HG03139 (cell line): Measurements from ENCODE around the gene NIP7.

Experiments used
- ATAC-seq: cut with Tn5 transposase; IDR thresholded peaks from one replicate; pipeline ENCODE4 v1.9.1; 2021; ENCODE audit not compliant: unreplicated experiment

Gene NIP7

DNA sequence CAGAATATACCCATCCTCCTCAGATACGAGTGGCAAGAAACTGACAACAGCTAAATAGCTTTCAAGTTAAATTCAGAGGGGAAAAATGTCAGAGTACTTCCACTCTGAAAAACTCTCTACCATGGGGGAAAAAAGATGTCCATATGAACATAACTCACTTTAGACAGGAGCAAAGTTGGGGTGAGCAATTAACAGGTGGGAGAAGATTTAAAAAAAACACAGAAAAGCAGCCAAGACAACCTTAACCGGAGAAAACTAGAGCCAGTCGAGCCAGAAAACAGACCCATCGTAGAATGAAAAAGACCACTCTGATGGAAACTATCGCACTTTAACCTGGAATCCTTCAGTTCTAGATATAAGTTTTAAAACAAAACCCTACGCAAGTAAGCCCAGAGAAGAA, 45.4 kb downstream of the NIP7 start:
- no peak for ATAC-seq

DNA sequence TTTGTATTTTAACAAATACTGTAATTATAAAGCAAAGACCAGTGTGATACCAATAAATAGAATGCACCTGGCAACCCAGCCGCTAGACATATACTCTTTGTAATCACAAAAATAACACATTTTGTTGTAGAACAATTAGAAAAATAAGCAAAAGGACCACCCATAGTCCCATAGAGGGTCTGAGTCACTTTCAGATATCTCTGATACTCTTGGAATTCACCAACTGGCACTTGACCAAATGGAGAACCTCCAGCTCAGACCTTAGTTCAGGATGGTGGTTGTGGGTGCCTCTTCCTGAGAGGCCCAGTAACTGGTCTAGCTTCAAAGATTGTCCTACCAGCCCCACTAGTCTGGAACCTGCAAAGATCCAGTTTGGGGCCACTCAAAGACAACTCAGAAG, 47.0 kb downstream of the NIP7 start:
- no peak for ATAC-seq
